GM21737 (cell line): ENCODE measurements around the gene TMEFF2.
"Not testable (repeated sequence)": the region's sequence is repeated elsewhere in the genome, so short reads cannot be mapped to it uniquely, and the experiment has no call there.

ENCODE experiments used
- ATAC-seq: cut with Tn5 transposase; IDR thresholded peaks from one replicate; pipeline ENCODE4 v1.9.1; 2021; ENCODE audit warnings: mild to moderate bottlenecking, moderate library complexity; ENCODE audit not compliant: unreplicated experiment

The TMEFF2 gene

DNA sequence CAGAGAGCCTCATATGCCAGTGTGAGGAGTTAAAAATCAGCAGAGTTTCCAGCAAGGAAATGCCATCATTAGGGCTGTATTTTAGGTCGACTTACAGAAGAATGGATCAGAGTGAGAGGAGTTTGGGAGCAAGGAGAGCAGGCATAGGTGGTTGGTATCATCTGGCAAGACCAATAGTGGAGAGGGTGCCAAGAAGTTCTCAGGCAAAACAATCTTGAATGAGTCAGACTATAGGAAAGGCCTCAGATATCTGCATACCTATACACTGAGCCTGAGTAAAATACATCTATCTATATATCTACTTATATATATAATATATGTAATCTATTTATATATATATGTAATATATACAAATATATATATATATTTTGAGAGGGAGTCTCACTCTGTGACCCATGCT, 57.3 kb downstream of the TMEFF2 start:
- no peak for ATAC-seq

DNA sequence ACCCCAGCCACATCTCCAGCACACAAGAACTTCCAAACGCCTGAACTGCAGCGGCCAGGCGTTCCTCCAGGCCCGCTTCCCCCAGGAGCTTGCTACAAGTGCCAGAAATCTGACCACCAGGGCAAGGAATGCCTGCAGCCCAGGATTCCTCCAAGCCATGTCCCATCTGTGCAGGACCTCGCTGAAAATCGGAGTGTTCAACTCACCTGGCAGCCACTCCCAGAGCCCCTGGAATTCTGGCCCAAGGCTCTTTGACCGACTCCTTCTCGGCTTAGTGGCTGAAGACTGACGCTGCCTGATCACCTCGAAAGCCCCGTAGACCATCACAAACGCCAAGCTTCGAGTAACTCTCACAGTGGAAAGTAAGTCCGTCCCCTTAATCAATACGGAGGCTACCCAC, 62.1 kb downstream of the TMEFF2 start:
- ATAC-seq: not testable (repeated sequence)

DNA sequence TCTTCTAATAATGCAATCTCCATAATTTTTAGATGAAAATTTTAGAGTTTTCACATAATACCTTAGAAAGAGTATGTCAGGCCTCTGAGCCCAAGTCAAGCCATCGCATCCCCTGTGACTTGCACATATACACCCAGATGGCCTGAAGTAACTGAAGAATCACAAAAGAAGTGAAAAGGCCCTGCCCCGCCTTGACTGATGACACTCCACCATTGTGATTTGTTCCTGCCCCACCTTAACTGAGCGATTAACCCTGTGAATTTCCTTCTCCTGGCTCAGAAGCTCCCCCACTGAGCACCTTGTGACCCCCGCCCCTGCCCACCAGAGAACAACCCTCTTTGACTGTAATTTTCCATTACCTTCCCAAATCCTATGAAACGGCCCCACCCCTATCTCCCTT, 64.4 kb downstream of the TMEFF2 start:
- not testable (repeated sequence) for ATAC-seq

DNA sequence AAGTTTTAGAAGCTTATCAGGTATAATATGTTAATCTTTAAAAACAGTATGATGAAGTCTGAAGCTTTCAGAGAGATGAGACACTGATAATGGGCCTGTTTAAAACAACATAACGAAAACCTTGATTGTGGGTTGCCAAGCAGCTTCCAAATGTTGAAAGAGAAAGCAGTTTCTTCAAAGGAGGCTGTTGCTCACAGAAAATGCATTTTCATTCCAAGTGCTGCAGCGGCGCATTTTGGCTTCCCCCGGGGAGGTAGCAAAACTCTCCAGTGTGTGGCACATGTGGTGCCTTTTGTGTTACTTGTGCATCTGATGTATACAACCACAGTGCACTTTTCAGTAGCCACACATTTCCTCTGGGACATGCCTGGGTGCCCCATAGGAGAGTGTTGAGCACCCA, 66.1 kb downstream of the TMEFF2 start:
- ATAC-seq: no peak

DNA sequence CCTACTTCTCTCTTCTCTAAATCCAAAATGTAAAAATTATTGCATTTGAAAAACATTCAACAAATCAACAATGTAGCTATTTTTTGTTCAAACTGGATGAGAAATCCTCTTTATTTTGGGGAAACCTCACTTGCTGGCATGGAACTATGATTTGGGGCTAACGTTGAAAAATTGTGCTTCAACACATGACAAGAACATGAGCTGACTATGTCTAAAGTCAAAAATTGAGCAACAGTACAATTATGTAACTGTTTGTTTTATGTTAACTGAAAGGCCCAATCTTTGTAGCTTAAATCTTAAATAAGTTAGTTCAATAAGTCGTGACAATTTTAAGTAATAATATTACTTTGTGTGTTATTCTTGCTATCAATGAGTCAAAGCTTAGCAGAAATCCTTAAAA, 67.3 kb downstream of the TMEFF2 start:
- no peak for ATAC-seq

DNA sequence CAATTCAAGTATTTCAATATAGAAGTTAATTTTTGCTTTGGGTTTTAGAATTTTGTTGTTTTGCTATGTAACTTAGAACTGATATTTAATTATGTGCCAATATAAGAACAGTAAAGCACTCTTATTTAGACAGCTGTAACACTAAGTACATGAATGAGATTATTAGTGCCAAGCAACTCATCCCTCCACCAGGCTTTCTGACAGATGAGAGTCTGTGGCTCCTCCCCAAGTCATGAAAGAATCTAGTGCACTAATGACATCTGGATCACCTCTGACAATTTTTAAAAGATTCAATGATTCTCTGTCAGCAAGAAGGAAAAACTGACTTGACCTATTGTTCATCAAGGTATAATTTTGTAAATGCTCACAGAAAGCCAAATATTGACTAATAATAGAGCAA, 67.8 kb downstream of the TMEFF2 start:
- no peak for ATAC-seq

DNA sequence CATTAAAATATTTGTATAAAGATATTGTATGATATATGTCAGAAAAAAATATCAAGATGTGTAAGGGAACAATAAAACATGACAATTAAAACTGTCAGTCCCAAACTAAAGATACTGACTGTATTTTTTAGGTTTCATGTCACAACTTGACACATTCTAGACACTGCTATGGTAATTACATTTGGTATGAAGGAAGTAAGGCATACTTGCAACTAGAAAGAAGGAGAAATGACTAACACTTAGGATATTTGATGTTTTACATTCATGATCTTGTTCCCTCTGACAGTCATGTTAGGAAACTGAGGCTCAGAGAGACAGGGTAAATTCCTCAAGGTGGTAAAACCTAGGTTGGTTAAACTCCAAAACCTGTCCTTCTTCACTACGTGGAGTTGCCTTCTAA, 68.3 kb downstream of the TMEFF2 start:
- ATAC-seq: no peak

DNA sequence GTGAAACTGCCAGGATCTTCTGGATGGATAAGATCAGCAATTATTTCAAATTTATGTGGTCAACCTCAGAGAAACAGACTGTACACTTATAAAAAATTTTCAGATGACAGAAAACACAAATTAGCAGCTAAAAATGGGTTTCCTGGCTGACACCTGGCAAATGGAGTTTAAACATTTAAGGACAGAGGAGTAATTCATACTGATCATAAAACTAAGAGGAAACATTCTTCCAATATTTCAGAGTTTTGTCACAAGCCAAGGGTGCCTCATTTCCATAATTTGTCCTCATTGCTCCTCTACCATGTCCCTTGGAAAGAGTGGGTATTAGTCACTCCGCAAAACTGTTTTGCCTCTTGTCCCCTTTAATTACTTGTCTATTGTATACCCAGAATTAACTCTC, 70.2 kb downstream of the TMEFF2 start:
- no peak for ATAC-seq

DNA sequence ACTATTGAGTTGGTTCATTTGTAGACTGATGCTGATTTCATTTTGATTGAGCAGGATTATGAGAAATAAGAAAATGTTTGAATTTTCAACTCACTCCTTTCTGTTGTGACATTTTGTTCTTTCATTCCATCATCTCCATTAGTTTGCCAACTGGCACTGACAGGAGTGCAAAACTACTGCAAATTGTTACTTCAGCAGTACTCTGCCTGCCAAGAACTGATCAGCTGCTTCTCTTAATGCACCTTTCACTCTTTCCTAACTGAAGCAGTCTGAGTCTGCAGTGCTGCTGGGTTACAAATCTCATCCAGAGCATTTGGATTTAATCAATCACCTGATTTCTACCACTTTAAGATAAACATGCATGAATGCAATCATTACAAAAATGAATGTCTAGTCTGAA, 70.9 kb downstream of the TMEFF2 start:
- no peak for ATAC-seq

DNA sequence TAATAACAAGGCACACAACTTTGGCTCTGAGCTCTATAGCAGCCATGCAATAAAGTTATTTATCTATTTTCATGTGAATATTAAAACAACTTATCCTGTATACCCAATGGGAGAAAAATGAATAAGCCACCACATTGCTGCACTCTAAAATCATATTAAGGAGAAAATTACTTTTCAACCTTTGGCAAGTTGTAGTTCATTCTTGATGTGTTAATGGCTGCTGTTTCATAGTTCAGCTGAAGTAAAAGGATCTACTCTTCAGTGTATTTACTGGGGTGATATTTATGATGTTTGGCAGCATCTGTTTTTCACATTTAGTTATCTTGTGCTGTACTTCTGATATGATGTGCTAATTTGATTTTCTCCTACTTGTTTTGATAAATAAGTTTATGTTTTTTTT, 71.8 kb downstream of the TMEFF2 start:
- ATAC-seq: no peak

DNA sequence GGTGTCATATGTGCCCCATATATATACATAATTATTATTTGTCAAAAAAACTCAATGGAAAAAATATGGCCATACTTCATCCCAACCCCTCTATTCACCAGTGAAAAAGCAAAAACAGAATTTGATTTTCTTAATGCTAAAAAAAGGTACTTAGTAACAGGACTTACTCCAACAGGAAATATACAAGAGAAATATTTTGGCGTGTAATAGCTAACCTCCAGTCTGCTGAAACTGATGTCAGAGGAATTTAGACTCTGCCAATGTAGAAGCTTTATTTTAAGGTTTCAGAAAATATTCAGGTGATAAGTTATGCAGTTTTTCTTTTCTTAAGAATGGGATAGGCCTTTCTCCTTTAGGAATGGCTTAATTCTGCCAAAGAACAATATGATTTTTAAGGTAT, 72.6 kb downstream of the TMEFF2 start:
- ATAC-seq: no peak

DNA sequence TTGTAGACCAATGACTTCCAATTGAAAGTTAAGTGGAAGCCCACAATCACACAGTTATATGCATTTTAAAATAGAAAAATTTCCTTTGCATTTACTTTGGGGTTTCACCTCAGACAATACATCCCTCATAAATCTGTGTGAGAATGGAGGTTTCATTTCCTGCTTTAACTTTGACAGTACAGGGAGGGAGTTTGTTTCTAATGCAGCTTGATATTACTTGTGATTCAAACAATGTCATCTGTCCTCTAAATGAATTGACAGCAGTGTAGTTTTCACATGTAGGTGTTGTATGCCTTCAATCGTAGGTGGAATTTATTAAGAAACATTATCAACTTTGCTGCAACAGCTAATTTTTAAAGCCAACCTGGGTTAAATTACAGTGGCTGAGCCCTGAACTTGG, 75.2 kb downstream of the TMEFF2 start:
- ATAC-seq: no peak

DNA sequence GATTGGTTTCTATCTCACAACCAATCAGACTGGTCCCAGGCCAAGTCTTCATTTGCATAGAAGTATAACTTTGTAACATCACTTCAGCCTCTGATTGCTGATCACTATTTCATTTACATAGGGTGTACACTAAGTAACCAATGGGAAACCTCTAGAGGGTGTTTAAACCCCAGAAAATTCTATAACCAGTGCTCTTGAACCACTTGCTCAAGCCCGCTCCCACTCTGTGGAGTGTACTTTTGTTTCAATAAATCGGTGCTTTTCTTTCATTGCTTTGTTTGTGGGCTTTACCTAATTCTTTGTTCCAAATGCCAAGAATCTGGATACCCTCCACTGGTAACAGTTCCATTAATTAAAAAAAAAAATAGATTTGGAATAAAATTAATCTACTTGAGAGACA, 77.0 kb downstream of the TMEFF2 start:
- no peak for ATAC-seq

DNA sequence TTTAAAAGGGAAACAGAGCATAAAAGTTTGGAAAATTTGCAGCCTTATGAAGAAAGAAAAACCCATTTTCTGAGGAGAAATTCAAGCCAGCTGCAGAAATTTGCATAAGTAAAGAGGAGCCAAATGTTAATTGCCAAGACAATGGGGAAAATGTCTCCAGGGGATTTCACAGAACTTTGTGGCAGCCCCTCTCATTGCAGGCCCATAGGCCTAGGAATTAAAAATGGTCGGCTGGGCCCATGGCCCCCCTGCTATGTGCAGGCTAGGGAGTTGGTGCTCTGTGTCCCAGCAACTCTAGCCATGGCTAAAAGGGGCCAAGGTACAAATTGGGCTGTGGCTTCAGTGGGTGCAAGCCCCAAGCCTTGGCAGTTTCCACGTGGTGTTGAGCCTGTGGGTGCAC, 83.2 kb downstream of the TMEFF2 start:
- not testable (repeated sequence) for ATAC-seq

DNA sequence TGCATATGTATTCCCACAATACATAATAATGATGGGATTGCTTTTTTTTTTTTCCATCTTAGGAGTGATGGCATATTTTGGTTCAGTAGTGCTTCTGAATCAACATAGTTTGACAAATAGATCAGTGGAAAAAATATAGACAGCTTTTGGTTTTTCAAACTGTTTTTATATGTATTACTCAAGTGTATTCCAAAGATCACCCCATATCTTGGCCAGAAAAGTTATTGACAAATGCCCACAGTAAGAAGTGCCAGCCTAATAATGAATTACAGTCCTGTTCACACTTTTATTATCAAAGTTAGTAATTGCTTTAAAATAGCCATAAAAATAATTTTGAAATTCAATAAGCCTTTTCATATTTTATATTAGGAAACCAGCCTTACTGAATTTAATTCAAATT, 95.0 kb downstream of the TMEFF2 start:
- no peak for ATAC-seq

DNA sequence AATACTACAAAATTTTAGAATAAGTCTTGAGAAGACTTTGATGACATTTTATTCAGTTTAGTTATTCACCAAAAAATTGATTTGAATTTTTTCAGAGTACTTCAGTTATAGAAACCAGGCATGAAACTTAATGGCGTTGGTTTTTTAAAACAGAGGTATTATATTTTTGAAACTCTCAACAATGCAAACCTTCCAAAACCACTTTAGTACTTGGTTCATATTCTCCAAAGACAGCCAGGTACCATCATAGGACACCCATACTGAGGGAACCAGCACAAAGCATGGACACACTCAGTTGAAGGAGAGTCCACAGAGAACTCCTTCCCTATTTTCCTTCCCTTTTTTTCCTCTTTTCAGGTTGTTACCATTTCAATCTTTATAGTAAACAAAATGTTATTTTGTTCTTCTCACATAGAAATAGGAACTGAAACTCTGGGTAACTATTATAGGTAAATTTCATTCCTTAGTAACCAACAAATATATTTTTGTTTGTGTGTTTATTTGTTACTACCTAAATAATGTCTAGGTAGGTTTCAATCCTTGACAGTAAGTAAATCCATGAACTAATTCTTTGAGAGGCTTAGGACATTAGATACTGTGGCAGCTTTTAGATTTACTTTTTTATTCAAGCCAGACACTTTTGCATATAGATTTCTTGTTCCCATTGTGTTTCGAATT, 95.8 kb downstream of the TMEFF2 start:
- no peak for ATAC-seq

DNA sequence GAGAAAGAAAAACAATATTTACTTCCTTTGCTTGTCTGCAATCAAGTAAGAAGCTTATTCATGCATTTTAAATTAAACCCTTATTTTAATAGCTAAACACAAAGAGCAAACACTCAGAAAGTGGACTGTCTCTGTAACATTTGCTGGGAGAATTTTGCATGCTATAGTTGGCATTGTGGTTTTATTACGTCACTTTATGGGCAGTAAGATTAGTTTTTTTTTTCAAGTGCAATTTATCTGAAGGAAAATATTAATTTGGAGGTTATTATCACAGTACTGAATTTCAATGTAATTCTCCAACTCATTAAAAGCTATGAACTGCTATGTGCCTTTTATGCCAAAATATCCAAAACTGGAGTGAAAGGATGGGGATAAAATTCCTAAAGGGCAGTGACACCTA, 103.3 kb downstream of the TMEFF2 start:
- no peak for ATAC-seq

DNA sequence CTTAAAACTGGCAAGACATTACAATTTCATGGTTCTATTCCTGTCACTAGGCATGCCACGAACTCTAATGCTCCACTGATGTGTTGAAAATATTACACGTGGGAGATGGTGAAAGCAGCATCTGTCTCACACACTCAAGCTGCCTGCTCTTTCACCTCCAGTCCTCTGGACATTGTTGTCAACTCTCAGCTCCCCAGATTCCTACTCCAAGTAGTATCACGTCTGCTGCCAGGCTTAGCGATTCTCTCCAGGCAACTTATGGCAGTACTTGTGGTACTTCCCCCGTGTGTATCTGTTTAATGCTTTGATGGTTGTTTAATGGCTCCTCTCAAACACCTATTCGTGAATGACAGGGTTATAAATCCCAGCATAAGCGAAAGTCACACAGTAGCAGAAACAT, 103.8 kb downstream of the TMEFF2 start:
- no peak for ATAC-seq

DNA sequence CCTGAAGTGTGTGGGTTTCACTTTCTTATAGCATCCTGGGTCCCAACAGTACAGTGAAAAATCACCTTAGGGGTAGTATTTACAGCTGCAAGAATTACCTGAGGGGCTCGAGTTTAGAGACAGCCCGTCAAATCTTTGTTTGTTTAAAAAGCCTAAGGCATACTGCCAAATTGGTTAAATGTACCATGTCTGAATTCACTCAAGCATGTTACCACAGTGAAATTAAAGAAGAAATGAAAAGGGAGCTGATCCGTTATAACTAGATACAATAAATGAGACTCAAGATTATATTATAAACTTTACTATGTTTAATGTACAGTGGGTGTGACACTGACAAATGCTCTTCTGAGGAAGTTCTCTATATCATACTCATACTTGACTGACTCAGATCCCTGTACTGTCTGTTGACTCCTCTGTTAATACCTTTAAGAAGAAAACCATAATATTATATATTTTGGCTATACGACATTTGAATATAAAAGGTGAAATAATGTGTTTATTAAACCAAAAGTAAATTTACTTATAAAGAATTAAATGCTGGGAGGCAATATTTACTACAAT, 107.3 kb downstream of the TMEFF2 start:
- no peak for ATAC-seq

DNA sequence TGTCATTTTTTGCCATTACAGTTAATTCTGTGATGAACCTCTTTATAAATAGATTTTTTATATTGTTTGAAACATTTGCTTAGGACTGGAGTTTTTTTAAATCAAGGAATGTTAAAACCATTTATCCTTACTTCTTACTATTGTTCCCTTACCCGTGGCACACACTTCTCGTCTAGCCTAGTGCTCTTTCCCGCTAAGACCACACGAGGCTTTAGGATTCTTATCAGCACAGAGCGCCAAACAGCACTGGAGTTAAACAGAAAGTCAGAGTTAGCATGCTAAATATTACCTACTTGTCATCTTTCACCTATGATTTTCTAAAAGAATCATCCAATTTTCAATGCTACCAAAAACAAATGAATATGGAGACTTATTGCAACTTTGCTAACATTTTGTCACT, 112.6 kb downstream of the TMEFF2 start:
- no peak for ATAC-seq

DNA sequence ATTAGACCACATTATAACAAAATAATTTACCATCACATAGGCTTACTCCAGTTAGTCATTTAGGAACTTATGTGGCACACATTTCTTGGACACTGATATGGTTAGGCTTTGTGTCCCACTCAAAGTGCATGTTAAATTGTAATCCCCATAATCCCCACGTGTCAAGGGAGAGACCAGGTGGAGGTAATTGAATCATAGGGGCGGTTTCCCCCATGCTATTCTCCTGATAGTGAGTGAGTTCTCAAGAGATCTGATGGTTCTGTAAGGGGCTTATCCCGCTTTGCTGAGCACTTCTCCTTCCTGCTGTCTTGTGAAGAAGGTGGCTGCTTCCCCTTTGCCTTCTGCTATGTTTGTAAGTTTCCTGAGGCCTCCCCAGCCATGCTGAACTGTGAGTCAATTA, 114.6 kb downstream of the TMEFF2 start:
- ATAC-seq: not testable (repeated sequence)

DNA sequence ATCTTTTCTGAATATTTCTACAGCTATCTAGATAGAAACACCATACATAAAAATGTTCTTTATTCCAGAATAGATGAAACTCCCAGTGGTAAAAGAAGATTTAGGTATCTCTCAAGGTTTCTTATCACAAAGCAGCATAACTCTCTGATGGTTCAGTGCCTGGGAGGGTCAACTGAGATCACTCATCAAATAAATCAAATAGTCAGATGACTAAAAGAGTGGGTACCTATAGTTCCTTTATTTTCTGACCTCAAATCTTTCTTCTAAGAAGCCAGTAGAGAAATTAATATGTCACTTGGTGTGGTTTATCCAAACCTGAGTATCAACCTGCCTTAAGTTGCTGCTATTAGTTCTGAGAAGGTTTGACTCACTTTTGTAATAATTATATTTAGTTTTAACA, 120.9 kb downstream of the TMEFF2 start:
- no peak for ATAC-seq

DNA sequence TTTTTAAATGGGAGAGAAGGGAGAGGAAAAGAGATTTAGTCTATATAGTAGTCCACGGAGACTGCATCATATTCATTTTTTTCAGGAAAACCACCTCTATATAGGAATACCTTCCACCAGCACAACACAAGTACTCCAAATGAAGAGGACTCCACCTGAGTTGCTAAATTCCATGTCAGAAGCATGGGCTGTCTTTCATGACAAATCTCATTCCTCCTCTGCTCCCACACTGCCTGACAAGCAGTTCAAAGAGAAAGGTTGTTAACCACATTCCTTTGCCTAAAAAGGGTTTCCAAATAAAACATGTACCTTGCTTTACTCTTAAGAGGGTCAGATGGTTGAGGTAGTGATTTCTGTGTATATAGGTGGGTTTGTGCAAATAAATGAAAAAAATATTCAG, 122.0 kb downstream of the TMEFF2 start:
- no peak for ATAC-seq
